Midbrain (tissue), 1 donor: ENCODE results near the gene KRR1.
"Not testable (repeated sequence)": the region's sequence is repeated elsewhere in the genome, so short reads cannot be mapped to it uniquely, and the experiment has no call there.

ENCODE experiments used
- DNase-seq: peaks from one replicate; lab custom pipeline; 2025; lab: John Stamatoyannopoulos, UW

KRR1 gene

GRCh38 chr12:75525263-75525662 lies 13.9 kb upstream of the KRR1 start:
- DNase-seq, result no peak

- DNase-seq, result not testable (repeated sequence)
Observed at GRCh38 chr12:75522124-75522523, 10.7 kb upstream of the KRR1 start.

GRCh38 chr12:75521224-75521623 lies 9.8 kb upstream of the KRR1 start:
- DNase-seq, result not testable (repeated sequence)

DNA sequence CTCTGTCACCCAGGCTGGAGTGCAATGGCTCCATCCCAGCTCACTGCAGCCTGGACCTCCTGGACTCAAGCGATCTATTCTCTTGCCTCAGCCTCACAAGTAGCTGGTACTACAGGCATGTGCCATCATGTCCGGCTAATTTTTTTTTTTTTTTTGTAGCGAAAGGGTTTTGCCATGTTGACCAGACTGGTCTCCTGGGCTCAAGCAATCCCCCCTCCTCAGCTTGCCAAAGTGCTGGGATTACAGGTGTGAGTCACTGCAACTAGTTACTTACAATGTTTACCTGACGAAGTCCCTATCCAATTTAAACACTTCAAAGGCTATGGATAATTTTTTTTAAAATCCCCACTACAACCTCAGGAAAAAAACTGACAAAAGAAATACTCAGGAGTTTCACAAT lies 1.8 kb downstream of the KRR1 start:
- DNase-seq, result no peak

DNA sequence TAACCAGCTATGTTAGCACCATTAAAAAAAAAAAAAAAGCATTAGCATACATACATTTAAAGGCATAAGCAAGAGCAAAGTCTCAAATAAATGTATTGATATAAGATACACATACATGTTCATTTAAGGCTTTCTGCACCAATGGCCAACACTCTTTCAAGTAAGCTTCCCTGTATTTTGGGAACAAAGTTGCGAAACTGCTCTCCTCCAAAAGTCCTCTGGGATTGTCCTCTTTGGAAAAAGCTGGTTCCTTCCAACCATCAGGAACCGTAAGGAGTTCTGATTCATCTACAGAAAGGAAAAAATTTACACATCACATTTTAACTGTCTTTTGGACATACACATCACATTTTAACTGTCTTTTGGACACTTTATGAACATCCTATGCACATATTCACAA lies 3.2 kb downstream of the KRR1 start:
- no peak for DNase-seq

GRCh38 chr12:75507086-75507485 lies 4.3 kb downstream of the KRR1 start:
- no peak for DNase-seq

DNA sequence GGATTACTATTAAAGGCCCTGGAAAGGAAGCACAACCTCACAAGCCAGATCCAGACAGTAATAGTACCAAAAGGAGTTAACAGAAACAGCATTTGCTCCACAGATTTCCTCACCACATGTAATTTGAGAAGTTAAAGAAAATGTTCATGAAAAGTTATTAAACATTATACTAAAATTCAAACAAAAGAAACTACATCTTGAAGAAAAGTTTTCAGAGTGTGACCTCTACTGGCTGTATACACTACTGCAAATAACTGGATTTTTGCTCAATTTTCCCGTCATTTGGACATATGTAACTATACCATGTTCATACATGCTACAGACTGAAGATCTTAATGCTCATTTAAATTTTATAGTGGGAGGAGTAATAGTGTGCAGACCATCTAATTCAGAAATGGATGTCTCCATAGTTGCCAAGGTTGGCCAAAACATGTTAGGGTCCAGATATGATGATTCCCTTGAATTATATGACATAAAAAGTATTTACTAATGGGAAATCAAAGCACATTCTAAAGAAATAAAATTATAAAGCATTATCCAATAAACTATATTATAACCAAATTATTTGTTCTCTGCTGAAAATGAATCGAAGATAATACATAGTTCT lies 5.6 kb downstream of the KRR1 start:
- peak; percentile 19 for DNase-seq

GRCh38 chr12:75503866-75504265 lies 7.5 kb downstream of the KRR1 start:
- no peak for DNase-seq

DNA sequence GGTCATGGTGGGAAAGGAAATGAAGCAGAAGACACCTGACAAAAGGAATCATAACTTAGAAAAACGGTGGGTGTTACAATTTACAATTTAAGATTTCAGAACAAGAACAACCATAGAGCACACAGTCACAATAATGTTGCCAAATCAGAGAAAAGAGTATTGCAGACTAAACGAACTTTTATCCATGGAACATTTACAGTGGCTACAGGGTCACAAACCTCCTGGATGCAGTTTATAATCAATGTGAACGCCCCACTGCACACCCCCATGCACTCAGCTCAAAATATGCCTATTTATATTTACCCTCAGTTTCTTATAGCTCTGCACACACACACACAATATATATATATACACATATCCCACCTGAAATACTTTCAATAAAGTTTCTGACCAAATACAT lies 8.0 kb downstream of the KRR1 start:
- no peak for DNase-seq

DNA sequence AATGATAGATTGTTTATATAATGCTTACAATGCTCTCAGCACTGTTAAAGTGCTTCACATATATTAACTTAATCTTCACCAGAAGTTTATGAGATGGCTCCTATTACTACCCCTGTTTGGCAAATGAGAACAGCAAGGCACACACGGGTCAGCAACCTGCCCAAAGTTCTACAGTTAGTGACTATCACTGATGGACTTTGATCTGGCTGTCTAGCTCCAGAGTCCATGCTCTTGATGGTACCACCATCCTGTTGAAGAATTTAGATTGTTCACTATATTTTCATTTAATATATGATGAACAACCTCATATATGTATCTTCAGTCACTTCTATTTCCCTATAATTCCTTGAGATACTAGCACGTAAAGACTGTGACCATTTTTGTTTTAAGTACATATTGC lies 20.2 kb downstream of the KRR1 start:
- DNase-seq, result no peak

DNA sequence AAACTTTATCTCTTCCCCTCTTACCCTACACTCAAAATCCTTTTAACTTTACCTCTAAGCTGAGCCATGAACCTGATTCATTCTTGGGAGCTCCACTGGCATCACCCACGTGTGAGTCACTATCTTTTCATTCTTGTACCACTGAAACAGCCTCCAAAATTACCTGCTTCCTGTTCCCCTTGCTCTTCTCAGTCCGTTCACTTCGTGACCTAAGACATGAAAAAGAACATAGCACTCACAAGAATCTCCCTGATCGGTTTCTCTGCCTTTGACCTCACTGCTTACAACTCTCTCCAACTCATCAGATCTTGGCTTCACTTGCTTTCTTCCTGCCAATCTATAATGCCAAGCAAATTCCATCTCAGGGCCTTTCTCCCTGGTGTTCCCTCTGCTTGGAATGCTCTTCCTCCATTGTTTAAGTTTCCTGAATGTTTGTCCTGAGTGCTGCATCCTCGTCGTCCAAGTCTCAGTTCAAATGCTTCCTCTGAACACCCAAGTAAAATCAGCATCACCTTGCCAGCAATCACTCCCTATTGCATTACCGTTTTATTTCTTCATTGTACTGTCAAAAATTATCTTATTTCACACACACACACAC lies 21.7 kb downstream of the KRR1 start:
- DNase-seq, result no peak

GRCh38 chr12:75489187-75489586 lies 22.2 kb downstream of the KRR1 start:
- no peak for DNase-seq

DNA sequence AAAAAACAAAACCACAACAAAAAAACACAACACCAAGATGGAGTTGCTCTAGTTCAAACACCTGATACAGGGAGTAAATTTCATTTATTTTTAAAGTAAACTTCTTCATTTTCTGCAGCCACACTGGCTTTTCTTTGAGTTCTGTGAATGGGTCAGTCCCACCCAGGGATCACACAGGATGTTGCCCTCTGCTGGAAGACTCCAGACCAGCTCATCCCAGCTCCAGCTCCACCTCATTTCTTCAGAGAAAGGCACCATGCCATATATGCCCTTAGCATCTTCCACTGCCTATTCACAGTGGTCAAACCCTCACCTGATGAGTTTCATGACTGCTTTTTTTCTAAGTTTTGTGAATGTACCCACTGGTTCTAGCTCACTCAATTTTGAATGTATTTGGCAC lies 22.9 kb downstream of the KRR1 start:
- DNase-seq, result no peak

DNA sequence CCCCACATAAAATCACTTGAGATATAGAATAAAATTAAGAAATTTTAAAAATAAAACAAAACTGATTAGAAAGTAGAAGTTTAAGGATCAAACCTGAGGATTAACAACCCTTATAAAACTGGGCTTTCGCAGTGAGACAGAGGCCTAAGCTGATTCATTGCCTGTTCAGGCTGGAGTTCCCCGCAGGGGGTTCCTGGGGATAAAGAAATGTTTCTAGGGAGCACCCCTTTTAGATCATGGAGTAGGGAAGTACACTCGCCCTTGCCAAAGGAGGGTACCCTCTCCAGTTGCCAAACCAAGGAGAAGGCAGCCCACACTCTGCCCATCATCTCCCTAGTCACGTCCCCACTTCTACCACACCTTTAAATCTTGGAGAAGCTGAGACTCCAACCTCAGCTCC lies 24.1 kb downstream of the KRR1 start:
- DNase-seq, result no peak

DNA sequence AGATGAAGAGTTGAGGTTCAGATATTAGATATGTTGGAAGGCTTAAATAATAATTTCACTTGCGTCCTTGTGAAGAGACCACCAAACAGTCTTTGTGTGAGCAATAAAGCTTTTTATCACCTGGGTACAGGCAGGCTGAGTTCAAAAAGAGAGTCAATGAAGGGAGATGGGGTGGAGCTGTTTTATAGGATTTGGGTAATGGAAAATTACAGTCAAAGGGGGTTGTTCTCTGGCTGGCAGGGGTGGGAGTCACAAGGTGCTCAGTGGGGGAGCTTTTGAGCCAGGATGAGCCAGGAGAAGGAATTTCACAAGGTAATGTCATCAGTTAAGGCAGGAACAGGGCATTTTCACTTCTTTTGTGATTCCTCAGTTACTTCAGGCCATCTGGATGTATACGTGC lies 27.0 kb downstream of the KRR1 start:
- DNase-seq, result not testable (repeated sequence)

DNA sequence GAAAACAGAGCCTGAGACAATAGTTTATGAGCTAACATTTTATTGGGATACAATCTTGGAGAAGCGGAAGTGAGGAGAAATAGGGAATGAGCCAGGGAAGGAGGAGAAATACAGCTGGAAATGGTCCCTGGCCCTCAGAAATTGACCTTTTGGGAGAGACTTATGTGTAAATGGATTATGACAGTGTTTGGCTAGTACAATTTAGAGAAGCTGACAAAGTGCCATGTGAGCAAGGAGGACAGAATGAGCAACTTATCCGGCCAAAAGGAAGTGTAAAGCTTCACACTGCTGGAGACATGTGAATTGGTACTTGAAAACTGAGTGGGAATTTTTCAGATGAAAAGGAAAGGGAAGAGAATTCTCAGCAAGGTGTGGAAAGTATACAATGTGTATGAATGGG lies 28.0 kb downstream of the KRR1 start:
- no peak for DNase-seq

GRCh38 chr12:75482646-75483045 lies 28.8 kb downstream of the KRR1 start:
- DNase-seq, result no peak

- no peak for DNase-seq
Observed at GRCh38 chr12:75481774-75482173, 29.6 kb downstream of the KRR1 start.

- no peak for DNase-seq
Observed at GRCh38 chr12:75481013-75481705, 30.2 kb downstream of the KRR1 start.

DNA sequence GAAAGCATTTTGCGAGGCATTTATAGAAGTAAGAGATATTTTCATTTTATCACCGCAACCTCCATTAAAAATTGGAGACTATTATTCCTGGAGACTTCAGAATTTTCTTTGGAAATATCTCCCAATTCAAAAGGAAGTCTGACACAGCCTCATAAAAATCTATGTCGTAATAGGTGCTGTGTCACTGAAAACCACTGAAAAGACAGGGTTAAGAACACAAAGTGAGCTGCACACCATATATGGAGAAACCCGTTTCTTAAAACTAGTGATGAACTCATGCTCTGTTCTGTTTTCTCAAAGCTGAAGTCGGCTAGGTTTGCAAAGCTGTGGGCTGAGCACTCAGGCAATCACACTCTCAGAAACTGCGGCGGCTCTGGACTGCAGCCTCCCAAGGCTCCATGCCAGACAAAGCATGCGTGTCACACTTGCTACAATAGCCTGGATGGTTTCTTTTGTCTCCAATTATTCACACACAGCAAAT lies 30.9 kb downstream of the KRR1 start, which contains the start of gene GLIPR1:
Gene GLIPR1, plus strand, starts transcription at position 287 of the 481 bp plus-strand sequence. Its CDS starts 126 bp downstream, at position 413.
- peak; percentile 45 for DNase-seq

DNA sequence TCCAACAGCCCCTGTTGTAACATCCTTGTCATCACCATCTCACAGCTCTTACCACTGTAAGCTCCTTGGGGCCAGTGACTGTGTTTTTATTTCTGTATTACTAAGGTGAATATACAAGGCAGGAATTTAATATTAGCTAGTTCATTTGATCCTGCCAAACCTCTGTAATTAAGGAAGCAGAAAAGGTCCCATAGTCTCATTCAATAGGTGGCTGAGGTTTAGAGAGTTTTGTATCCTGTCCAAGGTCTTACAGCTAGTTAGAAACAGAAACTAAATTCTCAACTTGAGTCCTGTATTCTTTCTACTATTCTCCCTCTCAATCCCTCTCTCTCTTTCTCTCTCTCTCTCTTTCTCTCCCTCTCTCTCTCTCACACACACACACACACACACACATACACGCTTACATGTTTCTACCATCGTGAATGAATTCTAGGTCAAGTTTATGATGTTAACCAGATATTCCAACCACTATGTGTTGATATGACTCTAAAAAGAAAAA lies 31.4 kb downstream of the KRR1 start:
- no peak for DNase-seq

DNA sequence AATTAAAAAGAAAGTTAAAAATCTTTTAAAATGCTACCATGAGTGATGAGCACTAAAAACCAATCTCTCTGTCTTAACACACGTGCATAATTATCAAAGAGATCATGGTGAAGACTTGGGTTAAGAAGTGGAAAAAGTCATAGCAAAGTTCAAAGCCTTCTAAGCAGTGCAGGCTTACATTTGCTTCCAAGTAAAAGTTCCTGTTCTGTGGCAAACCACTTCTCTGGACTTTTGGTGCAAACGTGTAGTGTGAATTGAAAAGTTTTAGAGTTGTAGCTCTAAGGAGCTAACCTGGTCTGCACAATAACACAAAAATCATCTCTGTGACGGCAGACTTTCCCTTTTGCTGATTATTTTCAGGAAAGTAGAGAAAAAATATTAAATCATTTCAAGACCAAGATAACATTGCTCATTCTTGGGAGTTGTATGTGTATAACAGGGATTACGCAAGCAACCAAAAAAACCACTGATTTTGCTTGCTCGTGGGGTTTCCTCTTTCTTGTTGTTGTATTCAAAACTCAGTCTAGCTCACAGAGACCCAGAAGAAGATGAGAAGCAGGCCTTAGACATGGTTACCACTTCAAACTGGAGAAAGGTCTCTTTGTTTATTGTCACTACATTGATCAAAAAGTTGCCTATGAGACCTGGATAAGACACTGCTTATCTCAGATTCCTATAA lies 33.2 kb downstream of the KRR1 start:
- DNase-seq, result peak; percentile 29

- DNase-seq, result no peak
Observed at GRCh38 chr12:75477137-75477536, 34.3 kb downstream of the KRR1 start.
